GM12878 (cell line): Measurements from ENCODE around the gene ICAM4. TPM values are rescaled to one million over a fixed set of nuclear protein-coding genes. Genes with fewer than 3 reads are reported as not detected.
A peak's percentile ranks its signal among the peaks of the same experiment; 100 is the strongest.

Experiments
- ATAC-seq: fragments of 200-7000 bp; cut with Tn5 transposase; 3 replicates; pipeline ENCODE4 v1.9.1; 2020; ENCODE audit warnings: mild to moderate bottlenecking, moderate library complexity
- BruUV-seq: library from RNA; stranded (reverse); fragments of 400-500 nt; replicated peaks from 2 replicates; lab custom pipeline; 2021; lab: Mats Ljungman, UMichigan
- CTCF ChIA-PET: fragments of 300-600 bp; sonication (Branson Sonifier 250); formaldehyde crosslinking; extraction: SDS; loops from one replicate; lab custom pipeline; 2021; ENCODE audit warnings: inconsistent platforms; lab: Yijun Ruan, JAX
- POLR2A ChIA-PET: fragments of 350-600 bp; formaldehyde crosslinking; extraction: SDS; loops from one replicate; lab custom pipeline; 2021; ENCODE audit warnings: inconsistent platforms; lab: Charles Lee
- RAD21 ChIA-PET: fragments of 300-600 bp; sonication (Branson Sonifier 250); formaldehyde crosslinking; loops from one replicate; lab custom pipeline; 2023; ENCODE audit warnings: antibody characterized with exemption; ENCODE audit not compliant: unreplicated experiment; lab: Charles Lee
- SMC1A ChIA-PET: fragments of 300-600 bp; sonication (Branson Sonifier 250); formaldehyde crosslinking; loops from one replicate; lab custom pipeline; 2023; ENCODE audit not compliant: unreplicated experiment, uncharacterized antibody; lab: Charles Lee
- DNase-seq: peaks from one replicate; pipeline ENCODE4 v3.0.0-alpha.2; 2011; ENCODE audit warnings: low read depth, low spot score
- FAIRE-seq: peaks from 3 replicates; lab custom pipeline; 2011; peaks lifted over from hg19 to GRCh38; lab: Jason Lieb, UNC
- H2AFZ ChIP-seq: 2 replicates; pipeline ENCODE4 v1.6.0; 2011; ENCODE audit warnings: low read depth, low read length, control low read depth; ENCODE audit not compliant: control insufficient read depth
- H3K27ac ChIP-seq: 2 replicates; pipeline ENCODE4 v1.5.1; 2011; ENCODE audit warnings: control low read depth; ENCODE audit not compliant: control insufficient read depth, insufficient read depth
- H3K27me3 ChIP-seq, 2 experiments: replicated peaks in 1 of 2; 2 replicates each; pipeline versions ENCODE4 v1.6.0 to v1.6.1; 2011; ENCODE audit warnings: low read length in 1 of 2; ENCODE audit not compliant: control insufficient read depth in 2 of 2, insufficient read depth in 2 of 2
- H3K36me3 ChIP-seq, 2 experiments: 2 replicates each; pipeline ENCODE4 v1.5.1; 2011; ENCODE audit warnings: low read length in 1 of 2; ENCODE audit not compliant: control insufficient read depth in 2 of 2, insufficient read depth in 2 of 2
- H3K4me1 ChIP-seq: 2 replicates; pipeline ENCODE4 v1.6.1; 2011; ENCODE audit warnings: mild to moderate bottlenecking, low read length, moderate library complexity, mixed read lengths; ENCODE audit not compliant: control insufficient read depth, insufficient read depth
- H3K4me2 ChIP-seq: 2 replicates; pipeline ENCODE4 v1.6.0; 2011; ENCODE audit warnings: control low read depth; ENCODE audit not compliant: control insufficient read depth, insufficient read depth
- H3K4me3 ChIP-seq: fragments of 200-600 bp; sonication (generic); 2 replicates; pipeline ENCODE4 v1.5.1; 2016
- H3K79me2 ChIP-seq: 2 replicates; pipeline ENCODE4 v1.6.0; 2011; ENCODE audit warnings: low read length; ENCODE audit not compliant: control insufficient read depth, insufficient read depth
- H3K9ac ChIP-seq: 2 replicates; pipeline ENCODE4 v1.8.0; 2011; ENCODE audit warnings: low read length, control low read depth, mixed read lengths; ENCODE audit not compliant: control insufficient read depth, insufficient read depth
- H3K9me3 ChIP-seq: replicated peaks from 3 replicates; pipeline ENCODE4 v1.5.1; 2011; ENCODE audit warnings: mild to moderate bottlenecking, low read length; ENCODE audit not compliant: control insufficient read depth, insufficient read depth
- H4K20me1 ChIP-seq: 2 replicates; pipeline ENCODE4 v1.6.0; 2011; ENCODE audit not compliant: control insufficient read depth, insufficient read depth
- CBFB ChIP-seq: IDR thresholded peaks from 2 replicates; pipeline ENCODE4 v1.6.1; 2016; ENCODE audit warnings: antibody characterized with exemption, low read depth
- CREB1 ChIP-seq: IDR thresholded peaks from 2 replicates; pipeline ENCODE4 v1.6.1; 2012; ENCODE audit warnings: low read depth, mild to moderate bottlenecking, inconsistent platforms
- MTA2 ChIP-seq: fragments of 450-650 bp; IDR thresholded peaks from 2 replicates; pipeline ENCODE4 v1.6.1; 2016; ENCODE audit warnings: low read depth, mild to moderate bottlenecking, moderate library complexity
- MYC ChIP-seq: IDR thresholded peaks from 2 replicates; pipeline ENCODE4 v1.6.1; 2011; ENCODE audit warnings: mild to moderate bottlenecking, low read length, moderate library complexity, inconsistent platforms; ENCODE audit not compliant: insufficient read depth, insufficient replicate concordance, insufficient read length, severe bottlenecking
- NRF1 ChIP-seq: conservative IDR thresholded peaks from 2 replicates; pipeline ENCODE4 v1.6.1; 2011; ENCODE audit warnings: mild to moderate bottlenecking, low read depth, low read length, improper control_type of control experiment
- POLR2AphosphoS2 ChIP-seq: IDR thresholded peaks from 2 replicates; pipeline ENCODE4 v1.6.1; 2011; ENCODE audit warnings: low read depth, mild to moderate bottlenecking, low read length, improper control_type of control experiment, moderate library complexity
- RAD51 ChIP-seq: fragments of 450-650 bp; IDR thresholded peaks from 2 replicates; pipeline ENCODE4 v1.6.1; 2016; ENCODE audit warnings: moderate library complexity, mild to moderate bottlenecking, inconsistent platforms
- SIN3A ChIP-seq: IDR thresholded peaks from 2 replicates; pipeline ENCODE4 v1.6.1; 2012; ENCODE audit warnings: low read depth, low read length, improper control_type of control experiment
- WGBS: methylation state at CpG from one replicate; pipeline ENCODE4 v1.1.6; 2016; ENCODE audit warnings: low lambda C conversion rate; ENCODE audit not compliant: insufficient replicate concordance, insufficient coverage; ENCODE audit errors: missing lambda C conversion rate; 5-methylcytosine and 5-hydroxymethylcytosine counted together
- in situ Hi-C: fragments of 300-500 bp; cut with MboI; formaldehyde crosslinking; loops from 9 replicates; pipeline ENCODE4 v1.14.3; 2018; ENCODE audit warnings: mixed read lengths
- intact Hi-C: fragments of 100-400 bp; cut with micrococcal nuclease; formaldehyde crosslinking; loops from one replicate; pipeline ENCODE4 v1.14.2; 2022; ENCODE audit not compliant: unreplicated experiment
- polyA plus RNA-seq, 11 experiments: library from polyadenylated mRNA; depleted of rRNA in 4 of 11; unstranded in 6 of 11; stranded (reverse) in 5 of 11; fragments of >200 nt; fragmentation: Nextera tagmentation in 4 of 11; fragmentation: Illumina TruSeq in 1 of 11; extraction: Ambion mirVana in 4 of 11; extraction: Trizol in 1 of 11; gene quantifications; 1 replicate in 1 of 11; 2 replicates in 10 of 11; pipeline versions ENCODE4 v1.2.1 to v1.2.3, GENCODE V29; 2011 to 2016; ENCODE audit warnings: inconsistent platforms in 2 of 11, missing spikeins in 2 of 11, low read depth in 1 of 11
- total RNA-seq, 4 experiments: library from RNA; depleted of rRNA in 3 of 4; stranded (reverse); fragments of >200 nt in 3 of 4; fragmentation: Illumina TruSeq in 1 of 4; extraction: Trizol in 1 of 4; gene quantifications; 2 replicates each; pipeline versions ENCODE4 v1.2.1 to v1.2.3, GENCODE V29; 2013 to 2021
- TF ChIP-seq, protein P1 (sequence below): IDR thresholded peaks from 2 replicates; pipeline ENCODE4 v1.6.1; 2012; ENCODE audit warnings: low read depth, low read length, improper control_type of control experiment
- TF ChIP-seq, protein P2 (sequence below): fragments of 450-650 bp; IDR thresholded peaks from 2 replicates; pipeline ENCODE4 v1.6.1; 2017; ENCODE audit warnings: mild to moderate bottlenecking, moderate library complexity

The ICAM4 gene
- total and polyA plus RNA-seq, 10 of the 15 experiments (the other 5 are each of a cell fraction or from before 2014, with no cell fraction given): 0.31 to 5.1 (median 1.7) TPM

GRCh38 chr19:10292789-10293636 is 6.3 kb downstream of the ICAM4 start:
- H2AFZ ChIP-seq: peak overlapping the region; percentile 50; the same call in 1 of the 2 replicates
- intact Hi-C loops: no loop called here
- H3K9me3 ChIP-seq: no peaks in the 10 kb centered on the region; the same call in 2 of the 3 replicates
- in situ Hi-C loops: no loop called here
- no peak overlapping the region for H3K27ac ChIP-seq
- DNase-seq (no peak), FAIRE-seq (no peak), ATAC-seq (no peak)
- no peak for TF ChIP-seq NRF1
- TF ChIP-seq CREB1: no peak
- no peak for TF ChIP-seq RAD51
- TF ChIP-seq CBFB: no peak
- TF ChIP-seq SIN3A: no peak
- no peak for TF ChIP-seq MTA2
- TF ChIP-seq POLR2AphosphoS2: no peak
- TF ChIP-seq, protein P1, sequence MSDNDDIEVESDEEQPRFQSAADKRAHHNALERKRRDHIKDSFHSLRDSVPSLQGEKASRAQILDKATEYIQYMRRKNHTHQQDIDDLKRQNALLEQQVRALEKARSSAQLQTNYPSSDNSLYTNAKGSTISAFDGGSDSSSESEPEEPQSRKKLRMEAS: no peak
- TF ChIP-seq MYC: no peak
- TF ChIP-seq, protein P2, sequence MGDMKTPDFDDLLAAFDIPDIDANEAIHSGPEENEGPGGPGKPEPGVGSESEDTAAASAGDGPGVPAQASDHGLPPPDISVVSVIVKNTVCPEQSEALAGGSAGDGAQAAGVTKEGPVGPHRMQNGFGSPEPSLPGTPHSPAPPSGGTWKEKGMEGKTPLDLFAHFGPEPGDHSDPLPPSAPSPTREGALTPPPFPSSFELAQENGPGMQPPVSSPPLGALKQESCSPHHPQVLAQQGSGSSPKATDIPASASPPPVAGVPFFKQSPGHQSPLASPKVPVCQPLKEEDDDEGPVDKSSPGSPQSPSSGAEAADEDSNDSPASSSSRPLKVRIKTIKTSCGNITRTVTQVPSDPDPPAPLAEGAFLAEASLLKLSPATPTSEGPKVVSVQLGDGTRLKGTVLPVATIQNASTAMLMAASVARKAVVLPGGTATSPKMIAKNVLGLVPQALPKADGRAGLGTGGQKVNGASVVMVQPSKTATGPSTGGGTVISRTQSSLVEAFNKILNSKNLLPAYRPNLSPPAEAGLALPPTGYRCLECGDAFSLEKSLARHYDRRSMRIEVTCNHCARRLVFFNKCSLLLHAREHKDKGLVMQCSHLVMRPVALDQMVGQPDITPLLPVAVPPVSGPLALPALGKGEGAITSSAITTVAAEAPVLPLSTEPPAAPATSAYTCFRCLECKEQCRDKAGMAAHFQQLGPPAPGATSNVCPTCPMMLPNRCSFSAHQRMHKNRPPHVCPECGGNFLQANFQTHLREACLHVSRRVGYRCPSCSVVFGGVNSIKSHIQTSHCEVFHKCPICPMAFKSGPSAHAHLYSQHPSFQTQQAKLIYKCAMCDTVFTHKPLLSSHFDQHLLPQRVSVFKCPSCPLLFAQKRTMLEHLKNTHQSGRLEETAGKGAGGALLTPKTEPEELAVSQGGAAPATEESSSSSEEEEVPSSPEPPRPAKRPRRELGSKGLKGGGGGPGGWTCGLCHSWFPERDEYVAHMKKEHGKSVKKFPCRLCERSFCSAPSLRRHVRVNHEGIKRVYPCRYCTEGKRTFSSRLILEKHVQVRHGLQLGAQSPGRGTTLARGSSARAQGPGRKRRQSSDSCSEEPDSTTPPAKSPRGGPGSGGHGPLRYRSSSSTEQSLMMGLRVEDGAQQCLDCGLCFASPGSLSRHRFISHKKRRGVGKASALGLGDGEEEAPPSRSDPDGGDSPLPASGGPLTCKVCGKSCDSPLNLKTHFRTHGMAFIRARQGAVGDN: no peak
- ChIA-PET POLR2A (interaction anchor here (0.6 to 1.2 kb wide), 2 partner anchors 13 to 19 kb away, joined by 3 to 4 read pairs; no protein-coding TSS in a partner anchor), CTCF (interaction anchor here (0.7 to 1.8 kb wide), 3 partner anchors 18 to 74 kb away, joined by 3 to 7 read pairs (median 5); no protein-coding TSS in a partner anchor), SMC1A (interaction anchor here (1.2 to 1.8 kb wide), 2 partner anchors 19 to 22 kb away, joined by 3 to 14 read pairs; partner anchors contain the start of gene ICAM1), RAD21 (no interaction called here)
- 43% methylated on average over 56 of the region's 56 CpGs for WGBS
- H3K4me1 ChIP-seq: peaks cover 46% of the 10 kb centered on the region
- peaks cover 3 to 16% of the 10 kb centered on the region in 2 experiments for H3K27me3 ChIP-seq
- H3K9ac ChIP-seq: no peak overlapping the region
- no peaks in the 10 kb centered on the region for H3K79me2 ChIP-seq
- no peaks in the 10 kb centered on the region; a peak in 1 of 4 replicates for H3K36me3 ChIP-seq
- no peaks in the 10 kb centered on the region for H4K20me1 ChIP-seq
- BruUV-seq: no TSS peak
- H3K4me2 ChIP-seq: peak overlapping the region; percentile 98
- peak overlapping the region; percentile 63 for H3K4me3 ChIP-seq
